Stimulated activated CD4-positive, alpha-beta T cell treated with anti-CD3 and anti-CD28 coated beads, Interleukin-1b, Interleukin-23, amount 100 ng/mL, for 4 hours (primary cell): Measurements from ENCODE around the gene APOBEC3B.
"Not testable (repeated sequence)": the region's sequence is repeated elsewhere in the genome, so short reads cannot be mapped to it uniquely, and the experiment has no call there.

Experiments
- DNase-seq, 2 donors: peaks; one replicate each; pipeline ENCODE4 v3.0.0-alpha.2; 2020; ENCODE audit warnings: low read depth in 2 of 2

APOBEC3B gene

GRCh38 chr22:38951734-38952133 lies 30.4 kb upstream of the APOBEC3B start:
- no peak for DNase-seq

DNA sequence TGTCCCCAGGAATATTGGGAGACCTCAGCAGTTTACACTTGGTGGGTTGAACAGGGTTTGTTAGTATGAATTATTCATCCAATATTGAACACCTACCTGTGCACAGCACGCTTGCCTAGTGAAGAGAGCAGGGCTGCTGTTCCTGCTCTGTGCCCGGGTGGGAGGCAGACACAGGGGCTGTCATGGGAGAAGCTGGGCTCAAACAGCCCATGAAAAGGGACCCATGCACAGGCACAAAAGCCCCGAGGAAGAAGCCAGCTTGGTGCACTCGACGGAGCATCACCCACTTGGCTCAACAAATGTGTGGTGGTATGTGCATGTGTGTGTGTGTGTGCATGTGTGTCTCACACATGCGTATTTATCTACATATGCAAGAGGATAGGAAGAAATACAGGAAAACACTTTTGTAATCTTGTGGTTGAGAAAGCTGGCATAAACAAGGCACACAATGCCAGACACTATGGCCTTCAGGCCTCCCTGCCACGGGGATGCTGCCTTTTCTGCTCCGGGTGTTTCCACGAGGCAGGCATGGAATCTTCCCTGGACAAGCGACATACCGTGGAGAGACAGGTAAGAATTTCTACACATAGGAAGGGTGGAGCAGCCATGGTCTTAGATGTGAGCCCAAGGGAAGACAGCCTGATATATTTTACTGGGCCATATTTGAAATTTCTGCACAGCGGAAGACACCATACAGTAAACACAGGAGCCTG lies 29.7 kb upstream of the APOBEC3B start:
- DNase-seq: no peak

GRCh38 chr22:38953091-38953490 lies 29.1 kb upstream of the APOBEC3B start:
- no peak for DNase-seq

DNA sequence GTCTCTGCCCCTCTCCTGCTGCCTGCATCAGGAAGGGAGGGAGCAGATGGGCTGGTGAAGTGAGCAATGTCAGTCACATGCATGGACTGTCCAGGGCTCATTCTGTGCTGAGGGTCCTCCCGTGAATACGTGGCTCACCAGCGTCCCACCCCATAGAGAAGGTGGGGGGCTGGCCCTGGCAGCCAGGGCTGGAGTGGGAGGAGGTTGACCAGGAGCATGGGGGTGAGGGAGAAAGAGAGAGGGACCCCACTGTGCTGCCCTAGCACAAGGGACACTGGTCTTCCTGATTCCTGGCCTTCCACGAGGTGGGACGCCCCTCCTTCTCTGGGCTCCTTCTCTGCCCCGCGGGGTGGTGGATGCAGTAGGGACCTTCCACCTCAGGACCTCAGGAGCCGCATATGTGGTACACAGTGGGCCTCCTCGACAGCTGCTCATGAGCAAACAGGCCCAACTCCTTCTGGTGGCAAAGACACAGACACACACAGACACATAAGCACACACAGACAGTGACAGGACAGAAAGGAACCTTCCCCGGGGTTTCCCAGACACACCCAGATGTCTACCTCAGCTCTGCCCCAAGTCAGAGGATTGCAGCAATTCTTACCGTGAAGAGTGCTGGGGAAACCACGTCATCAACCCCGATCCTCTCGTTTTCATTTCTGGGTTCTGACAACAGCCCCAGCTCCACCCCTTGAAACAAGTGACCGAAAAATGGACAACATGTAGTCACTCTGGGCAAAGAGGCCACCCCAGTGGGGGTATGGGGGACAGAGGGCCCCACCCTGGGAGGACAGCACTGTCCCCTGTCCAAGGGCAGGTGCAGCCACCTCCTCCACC lies 28.4 kb upstream of the APOBEC3B start:
- DNase-seq: peak; percentile 27 to 41

DNA sequence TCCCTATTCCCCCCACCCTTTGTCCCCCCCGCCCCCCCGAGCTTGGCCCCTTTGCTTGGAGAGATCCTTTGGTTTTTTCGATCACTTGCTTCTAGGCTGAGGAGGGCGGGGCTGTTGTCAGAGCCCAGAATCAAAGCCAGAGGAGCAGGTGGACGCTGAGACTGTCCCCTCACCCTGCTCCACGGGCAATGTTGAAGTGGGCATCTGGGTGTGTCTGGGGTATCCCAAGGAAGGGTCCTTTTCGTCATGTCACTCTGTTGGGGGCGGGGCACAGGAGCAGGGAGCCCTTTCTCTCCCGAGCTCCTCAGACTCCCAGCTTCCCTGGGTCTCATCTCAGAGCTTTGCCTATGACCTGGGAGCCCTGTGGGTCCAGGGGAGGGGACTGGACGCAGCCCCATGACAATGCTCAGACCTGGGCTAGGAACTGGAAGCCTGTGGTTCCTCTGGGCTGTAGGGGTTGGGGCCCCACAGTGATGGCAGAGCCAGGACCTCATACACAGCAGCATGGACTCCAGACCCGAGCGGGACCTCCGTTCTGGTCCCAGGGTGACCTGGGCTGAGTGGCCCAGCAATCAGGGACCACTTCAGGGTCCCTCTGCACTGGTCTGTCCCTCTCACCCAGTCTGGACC lies 27.6 kb upstream of the APOBEC3B start:
- DNase-seq: no peak

- no peak for DNase-seq
These were observed 26.8 kb upstream of the APOBEC3B start for GRCh38 chr22:38955250-38955905.

GRCh38 chr22:38955926-38956325 lies 26.2 kb upstream of the APOBEC3B start:
- no peak for DNase-seq

DNA sequence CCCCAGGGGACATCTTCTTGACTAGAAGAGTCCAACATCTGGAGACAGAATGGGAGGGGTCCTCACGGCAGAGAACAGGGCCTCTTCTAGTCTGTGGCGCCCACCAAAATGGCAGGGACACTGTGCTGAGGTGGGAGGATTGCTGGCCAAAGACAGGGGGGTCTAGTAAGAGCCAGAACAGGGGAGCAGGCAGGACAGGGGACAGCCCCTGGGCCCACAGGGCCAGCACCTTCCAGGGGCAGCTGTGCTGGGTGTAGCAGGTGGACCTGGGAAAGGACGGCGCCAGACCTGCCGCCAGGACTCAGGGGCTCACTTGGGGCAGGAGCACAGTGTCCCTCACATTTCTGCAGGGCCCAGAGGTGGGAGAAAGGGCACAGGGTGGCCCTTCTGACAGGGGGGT lies 25.6 kb upstream of the APOBEC3B start:
- DNase-seq: no peak

DNA sequence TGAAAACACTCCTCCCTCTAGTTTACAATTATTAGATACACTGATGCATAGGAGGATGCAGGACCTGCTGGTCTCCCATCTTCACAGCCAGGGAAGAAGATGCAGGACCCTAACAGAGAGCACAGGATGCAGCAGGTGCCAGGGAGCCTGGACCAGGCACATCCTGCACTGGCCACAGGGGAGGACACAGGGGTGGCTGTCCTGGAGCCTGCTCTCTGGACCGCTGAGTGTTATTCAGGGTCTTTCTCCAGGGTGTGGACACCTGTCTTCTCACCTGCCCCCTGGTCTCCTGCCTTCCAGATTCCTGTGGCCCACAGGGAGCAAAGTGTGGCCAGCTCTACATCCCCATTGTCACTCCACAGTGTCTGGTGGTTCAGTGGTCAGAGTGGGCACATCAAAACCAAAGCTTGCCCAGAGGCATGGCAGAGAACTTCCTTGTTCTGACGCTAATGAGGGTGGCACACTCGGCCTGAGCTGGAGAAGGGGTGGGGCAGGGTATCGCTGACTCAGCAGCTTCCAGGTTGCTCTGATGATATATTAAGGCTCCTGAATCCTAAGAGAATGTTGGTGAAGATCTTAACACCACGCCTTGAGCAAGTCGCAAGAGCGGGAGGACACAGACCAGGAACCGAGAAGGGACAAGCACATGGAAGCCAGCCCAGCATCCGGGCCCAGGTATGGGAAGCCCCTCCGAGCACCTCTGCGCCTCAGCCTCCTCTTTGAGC lies 24.9 kb upstream of the APOBEC3B start, which contains the start of gene APOBEC3A:
Gene APOBEC3A (plus strand): TSS at position 564 of the 725 bp plus-strand sequence. CDS start 83 bp downstream, at position 647.
- no peak for DNase-seq

GRCh38 chr22:38957808-38958650 lies 24.1 kb upstream of the APOBEC3B start:
- no peak for DNase-seq

GRCh38 chr22:38958651-38958943 lies 23.6 kb upstream of the APOBEC3B start:
- DNase-seq: not testable (repeated sequence)

DNA sequence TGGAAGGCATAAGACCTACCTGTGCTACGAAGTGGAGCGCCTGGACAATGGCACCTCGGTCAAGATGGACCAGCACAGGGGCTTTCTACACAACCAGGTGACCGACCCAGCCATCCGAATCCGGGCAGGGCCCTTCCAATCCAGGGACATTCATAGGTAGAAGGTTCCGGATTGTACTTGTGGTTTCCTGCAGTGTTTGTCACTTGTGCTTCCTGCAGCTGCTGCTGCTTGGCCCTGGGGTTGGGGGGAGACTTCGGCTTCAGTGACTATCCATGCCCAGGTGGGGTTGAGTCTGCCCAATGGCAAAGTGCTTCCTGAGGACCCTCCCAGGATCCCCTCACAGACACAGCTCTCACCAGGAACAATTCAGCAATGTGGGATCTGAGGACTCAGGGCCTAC lies 22.6 kb upstream of the APOBEC3B start:
- no peak for DNase-seq

- DNase-seq: not testable (repeated sequence)
These were observed 21.5 kb upstream of the APOBEC3B start for GRCh38 chr22:38960673-38961072.

GRCh38 chr22:38963291-38963738 lies 18.8 kb upstream of the APOBEC3B start:
- not testable (repeated sequence) for DNase-seq

DNA sequence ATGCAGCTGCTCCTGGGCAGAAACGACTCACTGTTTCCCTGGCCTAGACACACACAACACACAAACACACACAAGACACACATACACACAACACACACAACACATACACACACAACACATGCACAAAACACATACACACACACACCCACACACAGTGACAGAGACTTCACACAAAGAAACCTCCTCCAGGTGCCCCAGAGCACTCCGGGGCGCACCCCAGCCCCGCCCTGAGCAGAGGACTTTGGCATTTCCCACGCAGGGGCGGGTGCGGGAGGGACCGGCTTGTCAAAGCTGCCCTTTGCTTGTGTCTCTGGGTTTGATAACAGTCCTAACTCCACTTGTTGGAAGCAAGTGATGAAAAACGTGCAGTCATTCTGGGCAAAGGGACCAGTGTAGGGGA lies 18.3 kb upstream of the APOBEC3B start:
- no peak for DNase-seq

- DNase-seq: no peak
These were observed 17.8 kb upstream of the APOBEC3B start for GRCh38 chr22:38964306-38964705.

DNA sequence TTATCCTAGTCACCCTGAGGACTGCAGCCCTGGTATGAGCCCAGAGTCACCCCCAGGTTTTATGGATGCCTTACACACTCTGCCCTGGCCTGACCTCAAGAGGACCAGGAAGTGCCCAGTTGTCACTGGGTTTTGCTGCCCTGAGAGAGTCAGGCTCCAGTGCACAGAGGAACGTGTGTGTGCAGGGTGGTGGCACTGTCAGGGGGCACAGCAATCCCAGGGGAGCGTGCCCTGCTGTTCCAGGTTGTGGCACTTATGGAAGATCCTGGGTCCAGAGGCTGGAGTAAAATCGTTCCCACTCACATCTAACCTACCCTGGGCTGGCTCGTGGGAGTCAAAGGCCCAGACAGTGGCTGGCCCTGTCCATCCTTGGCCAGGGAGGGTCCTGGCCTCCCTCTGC lies 17.2 kb upstream of the APOBEC3B start:
- no peak for DNase-seq

DNA sequence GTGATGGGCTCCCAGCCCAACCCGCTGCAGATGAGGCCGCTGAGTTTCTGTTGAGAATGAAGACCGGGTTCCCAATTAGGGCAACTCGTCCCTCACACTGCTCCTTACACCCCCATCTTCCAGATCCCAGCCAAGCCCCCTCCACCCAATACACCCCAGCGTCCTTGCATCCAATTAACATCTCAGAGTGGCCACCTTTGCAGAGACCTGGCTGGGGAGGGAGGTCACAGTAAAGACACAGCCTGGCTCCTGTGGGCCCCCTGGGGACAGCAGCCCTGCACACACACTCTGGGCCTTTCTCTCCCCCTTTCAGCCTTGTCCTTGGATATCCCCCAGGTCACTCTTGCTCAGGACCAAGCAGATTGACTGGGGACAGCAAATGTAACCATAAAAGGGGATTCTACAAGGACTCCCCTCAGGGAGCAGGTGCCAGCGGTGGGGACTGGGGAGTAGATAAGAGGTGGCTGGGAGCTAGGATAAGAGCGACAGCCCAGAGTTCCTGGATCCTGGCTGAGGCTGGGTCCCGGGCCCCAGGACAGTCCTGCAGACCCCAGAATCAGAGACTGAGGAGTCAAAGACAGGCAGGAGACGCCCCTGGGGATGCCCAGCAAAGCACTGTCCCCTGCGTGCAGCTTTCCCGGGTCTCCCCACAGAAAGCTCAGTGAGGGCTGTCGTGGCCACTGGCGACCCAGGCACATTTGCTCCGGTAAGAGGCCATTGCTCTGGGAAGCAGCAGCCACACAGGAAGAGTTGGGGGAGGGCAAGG lies 16.4 kb upstream of the APOBEC3B start:
- DNase-seq: no peak

DNA sequence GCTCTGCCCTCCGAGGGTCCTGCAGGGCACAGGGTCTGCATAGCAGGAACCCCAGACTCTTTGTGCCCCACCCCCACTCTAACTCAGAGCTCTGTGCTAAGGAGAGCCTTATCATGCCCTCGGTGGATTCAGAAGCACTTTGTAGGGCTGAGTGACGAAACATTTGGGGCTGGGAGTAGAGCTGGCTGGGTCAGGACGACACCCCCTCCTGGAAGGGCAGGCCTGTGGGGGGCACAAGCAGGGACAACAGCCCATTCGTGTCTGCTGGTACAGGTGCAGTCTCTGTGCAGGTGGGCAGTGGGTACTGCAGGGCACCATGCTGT lies 15.8 kb upstream of the APOBEC3B start:
- DNase-seq: no peak

DNA sequence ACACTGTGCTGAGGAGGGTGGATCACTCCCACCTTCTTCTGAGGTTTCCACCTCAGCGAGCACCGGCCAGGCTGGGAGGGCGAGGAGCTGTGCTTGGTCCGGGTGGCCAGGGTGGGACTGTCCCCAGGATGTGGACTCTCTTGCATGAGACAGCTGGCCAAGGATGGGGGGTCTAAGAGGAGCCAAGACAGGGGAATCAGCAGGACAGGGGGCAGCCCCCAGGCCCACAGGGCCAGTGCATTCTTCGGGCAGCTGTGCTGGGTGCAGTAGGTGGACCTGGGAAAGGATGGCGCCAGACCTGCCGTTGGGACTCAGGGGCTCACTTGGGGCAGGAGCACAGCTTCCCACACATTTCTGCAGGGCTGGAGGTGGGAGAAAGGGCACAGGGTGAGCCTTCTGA lies 15.2 kb upstream of the APOBEC3B start:
- DNase-seq: no peak
